BE2C (cell line): ENCODE data around the gene PCDH18.

Experiments used
- DNase-seq: peaks from one replicate; pipeline ENCODE4 v3.0.0-alpha.2; 2020
- H3K27me3 ChIP-seq: fragments of 250-450 bp; sonication (Bioruptor Pico); 2 replicates; pipeline ENCODE4 v1.5.1; 2020; ENCODE audit warnings: mild to moderate bottlenecking
- H3K36me3 ChIP-seq: fragments of 250-450 bp; sonication (Bioruptor Pico); 2 replicates; pipeline ENCODE4 v1.5.1; 2020; ENCODE audit warnings: mild to moderate bottlenecking
- H3K4me1 ChIP-seq: fragments of 250-450 bp; sonication (Bioruptor Pico); 2 replicates; pipeline ENCODE4 v1.5.1; 2020
- H3K4me3 ChIP-seq: 2 replicates; pipeline ENCODE4 v1.5.1; 2011; ENCODE audit warnings: low read depth, low read length
- H3K9me3 ChIP-seq: fragments of 250-450 bp; sonication (Bioruptor Pico); 2 replicates; pipeline ENCODE4 v1.5.1; 2020
- CTCF ChIP-seq: IDR thresholded peaks from 2 replicates; pipeline ENCODE4 v1.5.1; 2012; ENCODE audit warnings: mild to moderate bottlenecking, low read depth, low read length

Gene PCDH18

GRCh38 chr4:137476345-137476744 is 55.9 kb downstream of the PCDH18 start:
- no peak for DNase-seq
- Histone ChIP-seq H3K4me3 (no peak overlapping the region), H3K9me3 (no peaks in the 10 kb centered on the region), H3K4me1 (peaks cover 18% of the 10 kb centered on the region), H3K27me3 (no peaks in the 10 kb centered on the region), H3K36me3 (no peaks in the 10 kb centered on the region)
- no peak for TF ChIP-seq CTCF

- H3K27me3 ChIP-seq, result no peaks in the 10 kb centered on the region
- no peaks in the 10 kb centered on the region for H3K36me3 ChIP-seq
- H3K9me3 ChIP-seq, result no peaks in the 10 kb centered on the region
- H3K4me3 ChIP-seq, result no peak overlapping the region
- peaks cover 18% of the 10 kb centered on the region for H3K4me1 ChIP-seq
- TF ChIP-seq CTCF, result no peak
- DNase-seq, result peak; percentile 81
Measured at GRCh38 chr4:137474711-137475301, 57.5 kb downstream of the PCDH18 start.

- no peak for DNase-seq
Measured at GRCh38 chr4:137471895-137472294, 60.4 kb downstream of the PCDH18 start.

GRCh38 chr4:137471461-137471860 is 60.8 kb downstream of the PCDH18 start:
- no peak for TF ChIP-seq CTCF
- H3K4me1 ChIP-seq, result peaks cover 16% of the 10 kb centered on the region
- H3K27me3 ChIP-seq, result no peaks in the 10 kb centered on the region
- no peak overlapping the region for H3K4me3 ChIP-seq
- no peak for DNase-seq
- no peaks in the 10 kb centered on the region for H3K9me3 ChIP-seq
- no peaks in the 10 kb centered on the region for H3K36me3 ChIP-seq

More at GRCh38 chr4:137471895-137472294, 60.4 kb downstream of the PCDH18 start:
- no peak for TF ChIP-seq CTCF
- Histone ChIP-seq H3K4me1 (peaks cover 18% of the 10 kb centered on the region), H3K4me3 (no peak overlapping the region), H3K9me3 (no peaks in the 10 kb centered on the region), H3K36me3 (no peaks in the 10 kb centered on the region), H3K27me3 (no peaks in the 10 kb centered on the region)

GRCh38 chr4:137470806-137471205 is 61.5 kb downstream of the PCDH18 start:
- Histone ChIP-seq H3K36me3 (no peaks in the 10 kb centered on the region), H3K27me3 (no peaks in the 10 kb centered on the region), H3K9me3 (no peaks in the 10 kb centered on the region), H3K4me3 (no peak overlapping the region), H3K4me1 (peaks cover 10% of the 10 kb centered on the region)
- no peak for TF ChIP-seq CTCF
- no peak for DNase-seq
